ENCODE results near the gene MEI4. TPM values are rescaled to one million over a fixed set of nuclear protein-coding genes. Genes with fewer than 3 reads are reported as not detected.

The MEI4 gene
- total and polyA plus RNA-seq, 2 of the 4 experiments (the other 2 are of a cell fraction): not detected

GRCh38 chr6:77762386-77762785, 109.5 kb downstream of the MEI4 start:
- Histone ChIP-seq H4K20me1 (ENCODE audit: insufficient read depth, low read length) (no peaks in the 10 kb centered on the region), H3K4ac (ENCODE audit: low read depth, low read length) (no peak overlapping the region), H3K79me1 (ENCODE audit: low read depth in 1 of 2, low read length in 2 of 2) (no peaks in the 10 kb centered on the region), H3K9me3 (ENCODE audit: control insufficient read depth, insufficient read depth, low read length) (peaks cover 4% of the 10 kb centered on the region; the same call in 1 of the 2 replicates), H2BK15ac (ENCODE audit: low read depth, low read length) (no peak overlapping the region), H2AK9ac (replicated peaks; ENCODE audit: low read depth, low read length, poor library complexity) (no peak overlapping the region), H3K18ac (ENCODE audit: low read depth, low read length) (no peak overlapping the region), H2BK120ac (ENCODE audit: low read depth, low read length) (no peak overlapping the region), H3K4me2 (ENCODE audit: low read depth, low read length) (no peak overlapping the region), H2BK20ac (ENCODE audit: low read depth, low read length) (no peak overlapping the region), H3K9ac (ENCODE audit: low read depth, low read length) (no peak overlapping the region), H3K14ac (replicated peaks; ENCODE audit: low read depth, low read length) (no peak overlapping the region), H3K36me3 (ENCODE audit: control insufficient read depth, insufficient read depth, low read length) (no peaks in the 10 kb centered on the region), H3K27ac (ENCODE audit: insufficient read depth, low read length) (no peak overlapping the region), H4K91ac (ENCODE audit: insufficient read depth, low read depth, low read length) (no peak overlapping the region), H3K56ac (ENCODE audit: extremely low read depth, insufficient read depth, low read length) (no peak overlapping the region), H3K4me1 (ENCODE audit: control insufficient read depth, insufficient read depth, low read length) (no peaks in the 10 kb centered on the region), H3K9me1 (ENCODE audit: insufficient read depth, low read length) (no peaks in the 10 kb centered on the region), H2AFZ (replicated peaks; ENCODE audit: low read length, poor library complexity) (no peak overlapping the region), H2AK5ac (ENCODE audit: low read depth, low read length) (no peak overlapping the region), H3K4me3 (ENCODE audit: insufficient read depth, low read depth, low read length) (no peak overlapping the region), H4K8ac (ENCODE audit: low read depth in 2 of 2, low read length in 2 of 2) (no peak overlapping the region), H4K5ac (ENCODE audit: low read depth, low read length) (no peak overlapping the region), H2BK5ac (ENCODE audit: low read depth, low read length, poor library complexity, severe bottlenecking) (no peak overlapping the region), H3K23ac (ENCODE audit: low read depth, low read length) (no peak overlapping the region), H3K27me3 (ENCODE audit: control insufficient read depth, insufficient read depth, low read length) (no peaks in the 10 kb centered on the region)
- in situ Hi-C loops (cut with MboI; ENCODE audit: low sequenced_read_pairs) (no loop called here), intact Hi-C loops (cut with micrococcal nuclease) (no loop called here), dilution Hi-C loops (cut with HindIII; ENCODE audit: low sequenced_read_pairs, unreplicated experiment) (no loop called here)
- no TSS peak for BruUV-seq (replicated peaks)
- TF ChIP-seq CEBPB (IDR thresholded peaks at IDR 0.05; ENCODE audit: low read depth, low read length): no peak
- TF ChIP-seq NFE2L2 (IDR thresholded peaks at IDR 0.05; ENCODE audit: low read depth, low read length): no peak
- TF ChIP-seq MAZ (IDR thresholded peaks at IDR 0.05; ENCODE audit: borderline replicate concordance, low read depth, low read length): no peak
- no peak for TF ChIP-seq MAFK (IDR thresholded peaks at IDR 0.05; ENCODE audit: low read depth, low read length)
- TF ChIP-seq FOS (IDR thresholded peaks at IDR 0.05; ENCODE audit: low read depth, low read length): no peak
- CTCF ChIA-PET: no interaction called here
- no CpG with 5 or more reads among the region's 2 CpGs for WGBS, 2 experiments (ENCODE audit: extremely low coverage in 2 of 2, insufficient read length in 1 of 2)
- ATAC-seq (ENCODE audit: low read depth): no peak
- no peak for DNase-seq
- POLR2A ChIA-PET (ENCODE audit: unreplicated experiment): no interaction called here
